Spleen (tissue), 11 donors: Measurements from ENCODE around the gene ECSCR. TPM values are rescaled to one million over a fixed set of nuclear protein-coding genes. Genes with fewer than 3 reads are reported as not detected.

Experiments
- DNase-seq: peaks from one replicate; pipeline ENCODE4 v3.0.0-alpha.2; 2020
- H3K27ac ChIP-seq, 8 donors: fragments of 200-600 bp; sonication (generic) in 7 of 8; 1 replicate in 4 of 8; 2 replicates in 4 of 8; pipeline versions ENCODE4 v1.5.0 to v1.8.0; 2016 to 2021; ENCODE audit warnings: inconsistent platforms in 4 of 8, mild to moderate bottlenecking in 4 of 8, moderate library complexity in 1 of 8
- H3K27me3 ChIP-seq, 7 donors: fragments of 200-600 bp; sonication (generic) in 6 of 7; replicated peaks in 1 of 7; 1 replicate in 4 of 7; 2 replicates in 3 of 7; pipeline versions ENCODE4 v1.5.0 to v1.8.0; 2016 to 2021; ENCODE audit warnings: inconsistent platforms in 3 of 7, mild to moderate bottlenecking in 1 of 7
- H3K36me3 ChIP-seq, 6 donors: fragments of 200-600 bp; sonication (generic) in 5 of 6; 1 replicate in 4 of 6; 2 replicates in 2 of 6; pipeline versions ENCODE4 v1.5.0 to v1.8.0; 2016 to 2021; ENCODE audit warnings: inconsistent platforms in 2 of 6
- H3K4me1 ChIP-seq, 6 donors: fragments of 200-600 bp; sonication (generic) in 5 of 6; 1 replicate in 3 of 6; 2 replicates in 3 of 6; pipeline versions ENCODE4 v1.5.0 to v1.8.0; 2016 to 2021; ENCODE audit warnings: inconsistent platforms in 3 of 6
- H3K4me3 ChIP-seq, 8 donors: fragments of 200-600 bp; sonication (generic) in 7 of 8; 1 replicate in 4 of 8; 2 replicates in 4 of 8; pipeline versions ENCODE4 v1.5.0 to v1.8.0; 2016 to 2021; ENCODE audit warnings: inconsistent platforms in 4 of 8, mild to moderate bottlenecking in 4 of 8, moderate library complexity in 2 of 8
- H3K9me3 ChIP-seq, 8 donors: fragments of 200-600 bp; sonication (generic) in 7 of 8; 1 replicate in 4 of 8; 2 replicates in 4 of 8; pipeline versions ENCODE4 v1.5.0 to v1.8.0; 2016 to 2021; ENCODE audit warnings: inconsistent platforms in 4 of 8
- POLR2A ChIP-seq, 3 donors: fragments of 450-650 bp; IDR thresholded peaks; one replicate each; pipeline ENCODE4 v1.5.1; 2017; ENCODE audit warnings: antibody characterized with exemption in 3 of 3, mild to moderate bottlenecking in 1 of 3
- POLR2AphosphoS5 ChIP-seq, 3 donors: sonication (generic); formaldehyde crosslinking; IDR thresholded peaks; one replicate each; pipeline ENCODE4 v1.5.1; 2017; ENCODE audit warnings: antibody characterized with exemption in 3 of 3
- WGBS, 5 donors: extraction: QIAGEN DNeasy Blood & Tissue Kit in 3 of 5; methylation state at CpG; one replicate each; pipeline versions ENCODE4 v1.1.5 to v1.1.7; 2013 to 2018; 5-methylcytosine and 5-hydroxymethylcytosine counted together
- intact Hi-C: fragments of 100-400 bp; cut with DNase I; formaldehyde crosslinking; loops from one replicate; pipeline ENCODE4 v1.15.0; 2023; ENCODE audit warnings: low total_unique reads
- polyA plus RNA-seq, 3 donors: library from polyadenylated mRNA; stranded (reverse); fragments of 200-250 nt; gene quantifications; one replicate each; pipeline ENCODE4 v1.2.1, GENCODE V29; 2013
- total RNA-seq, 7 donors: library from RNA; depleted of rRNA in 3 of 7; stranded (reverse); fragments of >200 nt in 3 of 7; fragmentation: NEBNext Ultra II Directional in 4 of 7; extraction: Animal tissue kit (Norgen Biotek cat#: 25700) in 4 of 7; gene quantifications; one replicate each; pipeline versions ENCODE4 v1.1.0 to v1.2.1, GENCODE V29; 2016 to 2021
- TF ChIP-seq, protein P1 (sequence below), 11 experiments: fragments of 200-600 bp in 7 of 11; fragments of 450-650 bp in 4 of 11; sonication (generic) in 4 of 11; IDR thresholded peaks in 8 of 11; conservative IDR thresholded peaks in 3 of 11; 1 replicate in 7 of 11; 2 replicates in 4 of 11; pipeline versions ENCODE4 v1.4.0 to v1.8.0; 2016 to 2021; ENCODE audit warnings: antibody characterized with exemption in 11 of 11, inconsistent platforms in 4 of 11, mild to moderate bottlenecking in 1 of 11
- donor health status: healthy with polysubstance abuse.
- donor health status: DM: no; HTN: no; CAD: no; lungs with moderate emphysema.
- donor health status: DM: no; HTN: no; CAD: no.
- donor health status: Bipolar disorder and iron deficiency.
- donor health status: healthy.
- donor health status: DM: no; HTN: no; CAD: no.
- donor health status: DM: yes; HTN: yes; CAD: no.

ECSCR gene
- total and polyA plus RNA-seq, 10 donors = 11.3 to 52.3 (median 18.5) TPM

DNA sequence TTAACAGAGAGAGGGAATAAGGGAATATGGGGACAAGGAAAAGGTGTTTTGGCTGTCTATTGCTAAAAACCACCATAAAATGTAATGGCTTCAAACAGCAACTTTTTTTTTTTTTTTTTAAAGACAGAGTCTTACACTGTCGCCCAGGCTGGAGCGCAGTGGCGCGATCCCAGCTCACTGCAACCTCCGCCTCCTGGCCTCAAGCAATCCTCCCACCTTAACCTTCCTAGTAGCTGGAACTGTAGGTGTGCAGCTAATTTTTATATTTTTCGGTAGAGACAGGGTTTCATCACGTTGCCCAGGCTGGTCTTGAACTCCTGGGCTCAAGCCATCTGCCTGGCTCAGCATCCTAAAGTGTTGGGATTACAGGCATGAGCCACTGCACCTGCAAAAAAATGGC, 54.4 kb downstream of the ECSCR start:
- no peaks in the 10 kb centered on the region for H3K36me3 ChIP-seq
- intact Hi-C loops = no loop called here
- no peak overlapping the region for H3K4me3 ChIP-seq
- peaks cover 7 to 29% (median 19%) of the 10 kb centered on the region in 6 donors for H3K4me1 ChIP-seq
- DNase-seq = no peak
- 92 to 95% (median 94%) methylated on average over 7 of the region's 7 CpGs for WGBS, 5 donors
- H3K27me3 ChIP-seq = no peaks in the 10 kb centered on the region
- no peaks in the 10 kb centered on the region for H3K9me3 ChIP-seq
- no peak for TF ChIP-seq POLR2A (IDR thresholded peaks at IDR 0.05)
- TF ChIP-seq, protein P1, sequence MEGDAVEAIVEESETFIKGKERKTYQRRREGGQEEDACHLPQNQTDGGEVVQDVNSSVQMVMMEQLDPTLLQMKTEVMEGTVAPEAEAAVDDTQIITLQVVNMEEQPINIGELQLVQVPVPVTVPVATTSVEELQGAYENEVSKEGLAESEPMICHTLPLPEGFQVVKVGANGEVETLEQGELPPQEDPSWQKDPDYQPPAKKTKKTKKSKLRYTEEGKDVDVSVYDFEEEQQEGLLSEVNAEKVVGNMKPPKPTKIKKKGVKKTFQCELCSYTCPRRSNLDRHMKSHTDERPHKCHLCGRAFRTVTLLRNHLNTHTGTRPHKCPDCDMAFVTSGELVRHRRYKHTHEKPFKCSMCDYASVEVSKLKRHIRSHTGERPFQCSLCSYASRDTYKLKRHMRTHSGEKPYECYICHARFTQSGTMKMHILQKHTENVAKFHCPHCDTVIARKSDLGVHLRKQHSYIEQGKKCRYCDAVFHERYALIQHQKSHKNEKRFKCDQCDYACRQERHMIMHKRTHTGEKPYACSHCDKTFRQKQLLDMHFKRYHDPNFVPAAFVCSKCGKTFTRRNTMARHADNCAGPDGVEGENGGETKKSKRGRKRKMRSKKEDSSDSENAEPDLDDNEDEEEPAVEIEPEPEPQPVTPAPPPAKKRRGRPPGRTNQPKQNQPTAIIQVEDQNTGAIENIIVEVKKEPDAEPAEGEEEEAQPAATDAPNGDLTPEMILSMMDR (IDR thresholded peaks at IDR 0.05 in 8 of 11, conservative IDR thresholded peaks at IDR 0.05 in 3 of 11) = no peak
- TF ChIP-seq POLR2AphosphoS5 (IDR thresholded peaks at IDR 0.05) = no peak
- H3K27ac ChIP-seq = peak overlapping the region in 5 of 8 donors; percentile 41 to 65 (median 49)

DNA sequence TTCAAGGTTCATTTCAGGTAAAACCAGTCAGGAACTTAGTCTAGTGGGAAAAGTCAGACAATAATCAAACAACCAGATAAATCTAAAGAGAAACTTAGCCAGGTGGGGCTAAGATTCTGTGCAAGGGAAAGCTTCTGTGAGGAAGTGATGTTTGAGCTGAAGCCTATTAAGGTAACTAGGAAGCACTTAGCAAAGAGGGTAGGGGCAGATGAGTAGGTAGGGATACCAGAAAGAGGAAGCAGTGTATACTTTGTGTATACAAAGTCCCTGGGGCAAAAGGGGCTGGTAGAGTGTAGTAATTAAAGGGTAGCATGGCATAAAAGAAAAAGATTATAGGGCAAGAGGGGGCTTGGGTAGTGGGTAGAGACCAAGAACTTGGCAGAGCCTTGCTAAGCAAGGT, 55.0 kb downstream of the ECSCR start:
- no peaks in the 10 kb centered on the region for H3K27me3 ChIP-seq
- no peaks in the 10 kb centered on the region for H3K36me3 ChIP-seq
- TF ChIP-seq, protein P1 (IDR thresholded peaks at IDR 0.05 in 8 of 11, conservative IDR thresholded peaks at IDR 0.05 in 3 of 11) = no peak
- TF ChIP-seq POLR2AphosphoS5 (IDR thresholded peaks at IDR 0.05) = no peak
- no peak for TF ChIP-seq POLR2A (IDR thresholded peaks at IDR 0.05)
- H3K4me1 ChIP-seq = peaks cover 9 to 36% (median 26%) of the 10 kb centered on the region in 6 donors
- peak overlapping the region in 6 of 8 donors; percentile 39 to 70 (median 46) for H3K27ac ChIP-seq
- no peak for DNase-seq
- no peaks in the 10 kb centered on the region for H3K9me3 ChIP-seq
- intact Hi-C loops = no loop called here
- no peak overlapping the region for H3K4me3 ChIP-seq

DNA sequence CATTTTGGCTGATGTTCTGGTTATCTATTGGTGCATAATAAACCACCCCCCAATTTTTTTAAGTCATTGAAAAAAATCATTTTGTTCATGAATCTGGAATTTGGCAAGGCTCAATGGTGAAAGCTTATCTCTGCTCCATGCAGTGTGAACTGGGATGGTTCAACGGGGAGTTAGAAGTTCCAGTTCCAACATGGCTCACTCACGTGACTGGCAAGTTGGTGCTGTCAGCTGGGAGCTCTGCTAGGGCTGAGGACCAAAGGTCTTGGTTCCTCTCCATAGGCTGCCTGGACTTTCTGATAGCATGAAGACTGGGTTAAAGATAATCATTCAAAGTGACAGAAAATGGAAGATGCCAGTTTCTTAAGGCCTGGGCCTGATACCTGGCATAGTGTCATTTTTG, 55.6 kb downstream of the ECSCR start:
- TF ChIP-seq POLR2A (IDR thresholded peaks at IDR 0.05) = no peak
- no peak for TF ChIP-seq POLR2AphosphoS5 (IDR thresholded peaks at IDR 0.05)
- TF ChIP-seq, protein P1 (IDR thresholded peaks at IDR 0.05 in 8 of 11, conservative IDR thresholded peaks at IDR 0.05 in 3 of 11) = no peak
- H3K36me3 ChIP-seq = no peaks in the 10 kb centered on the region
- no peak for DNase-seq
- intact Hi-C loops = no loop called here
- H3K27ac ChIP-seq = peak overlapping the region in 6 of 8 donors; percentile 39 to 70 (median 46)
- 80 to 96% (median 92%) methylated on average over 2 of the region's 2 CpGs for WGBS, 5 donors
- peaks cover 9 to 39% (median 26%) of the 10 kb centered on the region in 6 donors for H3K4me1 ChIP-seq
- no peak overlapping the region for H3K4me3 ChIP-seq
- H3K27me3 ChIP-seq = no peaks in the 10 kb centered on the region
- H3K9me3 ChIP-seq = no peaks in the 10 kb centered on the region

DNA sequence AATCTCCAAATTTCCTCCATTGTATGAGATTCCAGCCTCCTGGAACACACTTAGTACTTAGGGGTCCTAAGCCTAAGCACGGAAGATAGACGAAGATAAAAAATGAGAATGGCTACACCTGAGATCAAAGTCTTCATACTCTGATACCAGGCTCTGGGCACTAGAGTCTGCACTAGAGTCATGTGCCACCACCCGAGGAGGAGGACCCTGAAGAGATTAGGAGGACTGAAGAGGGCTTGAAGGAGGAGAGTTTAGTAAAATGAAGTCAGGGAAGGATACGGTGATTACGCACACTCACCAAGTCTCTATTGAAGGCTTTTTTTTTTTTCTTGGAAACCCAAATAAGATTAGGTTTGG, 58.1 kb downstream of the ECSCR start:
- Histone ChIP-seq H3K4me3 (peak overlapping the region in 6 of 8 donors; percentile 41 to 73 (median 54)), H3K9me3 (no peaks in the 10 kb centered on the region), H3K27me3 (no peaks in the 10 kb centered on the region), H3K36me3 (peaks cover 0 to 16% (median 0%) of the 10 kb centered on the region in 6 donors), H3K4me1 (peaks cover 9 to 39% (median 26%) of the 10 kb centered on the region in 6 donors), H3K27ac (peak overlapping the region; percentile 77 to 95 (median 92))
- TF ChIP-seq POLR2A (IDR thresholded peaks at IDR 0.05) (no peak), POLR2AphosphoS5 (IDR thresholded peaks at IDR 0.05) (no peak)
- TF ChIP-seq, protein P1 (IDR thresholded peaks at IDR 0.05 in 8 of 11, conservative IDR thresholded peaks at IDR 0.05 in 3 of 11) = no peak
- 66 to 78% (median 69%) methylated on average over 5 of the region's 5 CpGs for WGBS, 5 donors
- DNase-seq = no peak
- intact Hi-C loops = no loop called here
